Vagina (tissue), 2 donors: Measurements from ENCODE around the gene HEPN1. TPM values are rescaled to one million over a fixed set of nuclear protein-coding genes. Genes with fewer than 3 reads are reported as not detected.
"Not testable (repeated sequence)": the region's sequence is repeated elsewhere in the genome, so short reads cannot be mapped to it uniquely, and the experiment has no call there.

Source experiments
- DNase-seq, 2 donors: peaks; one replicate each; pipeline ENCODE4 v3.0.0-alpha.2; 2017; ENCODE audit errors: extremely low spot score in 2 of 2
- H3K27ac ChIP-seq: fragments of 200-600 bp; sonication (generic); one replicate; pipeline ENCODE4 v1.5.1; 2019
- H3K27me3 ChIP-seq: fragments of 200-600 bp; sonication (generic); one replicate; pipeline ENCODE4 v1.5.1; 2019
- H3K36me3 ChIP-seq, 2 donors: fragments of 200-600 bp; sonication (generic); one replicate each; pipeline ENCODE4 v1.5.1; 2017 to 2019
- H3K4me1 ChIP-seq: fragments of 200-600 bp; sonication (generic); one replicate; pipeline ENCODE4 v1.5.1; 2019
- H3K4me3 ChIP-seq, 2 donors: fragments of 200-600 bp; sonication (generic); 1 replicate in 1 of 2; 2 replicates in 1 of 2; pipeline ENCODE4 v1.5.1; 2016 to 2019
- H3K9me3 ChIP-seq: fragments of 200-600 bp; sonication (generic); one replicate; pipeline ENCODE4 v1.5.1; 2019
- POLR2A ChIP-seq, 2 donors: fragments of 450-650 bp; IDR thresholded peaks; one replicate each; pipeline ENCODE4 v1.6.1; 2017; ENCODE audit warnings: antibody characterized with exemption in 2 of 2, mild to moderate bottlenecking in 2 of 2, moderate library complexity in 2 of 2
- POLR2AphosphoS5 ChIP-seq, 2 donors: sonication (generic); formaldehyde crosslinking; IDR thresholded peaks; one replicate each; pipeline ENCODE4 v1.9.0; 2017; ENCODE audit warnings: antibody characterized with exemption in 2 of 2, mild to moderate bottlenecking in 2 of 2, low read depth in 1 of 2; ENCODE audit not compliant: insufficient read depth in 1 of 2
- intact Hi-C: fragments of 100-400 bp; cut with DNase I; formaldehyde crosslinking; loops from one replicate; pipeline ENCODE4 v1.15.1; 2023
- total RNA-seq: library from RNA; depleted of rRNA; stranded (reverse); fragments of >200 nt; gene quantifications from one replicate; pipeline ENCODE4 v1.2.3, GENCODE V29; 2016
- TF ChIP-seq, protein P1 (sequence below), 3 experiments: fragments of 450-650 bp in 2 of 3; fragments of 200-600 bp in 1 of 3; sonication (generic) in 1 of 3; IDR thresholded peaks; one replicate each; pipeline ENCODE4 v1.5.1; 2017 to 2019; ENCODE audit warnings: antibody characterized with exemption in 3 of 3, mild to moderate bottlenecking in 2 of 3, moderate library complexity in 2 of 3

The HEPN1 gene
- total RNA-seq, 1 donor from 2014 or later: not detected

DNA sequence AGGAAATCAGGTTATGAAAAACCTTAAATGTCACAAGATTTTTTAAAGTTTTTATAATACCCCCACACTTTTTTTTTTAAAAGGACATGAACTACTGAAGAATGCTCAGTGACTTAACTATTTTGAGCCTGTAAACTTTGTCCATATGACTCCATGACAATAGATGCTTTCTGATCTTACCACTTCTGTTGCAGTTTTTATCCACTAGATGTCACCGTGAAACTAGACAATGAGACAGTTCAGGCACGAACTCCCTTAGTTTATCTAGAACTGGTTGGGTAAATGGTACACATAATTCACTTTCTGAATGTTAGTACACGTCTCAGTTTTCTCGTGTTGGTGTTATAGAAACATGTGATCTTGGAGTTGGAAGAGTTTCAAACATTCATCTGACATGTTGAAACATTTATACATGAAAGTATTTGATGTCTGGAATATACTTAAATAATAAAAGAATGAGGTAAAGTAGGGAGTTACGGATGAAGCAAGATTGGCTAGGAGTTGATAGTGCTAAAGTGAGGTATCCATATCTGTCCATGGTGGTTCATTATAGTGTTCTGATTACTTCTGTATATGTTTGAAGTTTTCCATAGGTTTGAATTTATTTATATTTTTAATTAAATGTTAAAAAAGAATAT is 43.0 kb downstream of the HEPN1 start:
- H3K36me3 ChIP-seq: no peaks in the 10 kb centered on the region
- DNase-seq: no peak
- no peaks in the 10 kb centered on the region for H3K9me3 ChIP-seq
- H3K4me1 ChIP-seq: no peaks in the 10 kb centered on the region
- H3K4me3 ChIP-seq: no peak overlapping the region
- intact Hi-C loops: no loop called here
- TF ChIP-seq POLR2AphosphoS5 (IDR thresholded peaks at IDR 0.05; ENCODE audit: insufficient read depth in 1 of 2, low read depth in 1 of 2) (peak in 1 of 2 donors; percentile 30), POLR2A (IDR thresholded peaks at IDR 0.05) (no peak)
- TF ChIP-seq, protein P1, sequence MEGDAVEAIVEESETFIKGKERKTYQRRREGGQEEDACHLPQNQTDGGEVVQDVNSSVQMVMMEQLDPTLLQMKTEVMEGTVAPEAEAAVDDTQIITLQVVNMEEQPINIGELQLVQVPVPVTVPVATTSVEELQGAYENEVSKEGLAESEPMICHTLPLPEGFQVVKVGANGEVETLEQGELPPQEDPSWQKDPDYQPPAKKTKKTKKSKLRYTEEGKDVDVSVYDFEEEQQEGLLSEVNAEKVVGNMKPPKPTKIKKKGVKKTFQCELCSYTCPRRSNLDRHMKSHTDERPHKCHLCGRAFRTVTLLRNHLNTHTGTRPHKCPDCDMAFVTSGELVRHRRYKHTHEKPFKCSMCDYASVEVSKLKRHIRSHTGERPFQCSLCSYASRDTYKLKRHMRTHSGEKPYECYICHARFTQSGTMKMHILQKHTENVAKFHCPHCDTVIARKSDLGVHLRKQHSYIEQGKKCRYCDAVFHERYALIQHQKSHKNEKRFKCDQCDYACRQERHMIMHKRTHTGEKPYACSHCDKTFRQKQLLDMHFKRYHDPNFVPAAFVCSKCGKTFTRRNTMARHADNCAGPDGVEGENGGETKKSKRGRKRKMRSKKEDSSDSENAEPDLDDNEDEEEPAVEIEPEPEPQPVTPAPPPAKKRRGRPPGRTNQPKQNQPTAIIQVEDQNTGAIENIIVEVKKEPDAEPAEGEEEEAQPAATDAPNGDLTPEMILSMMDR (IDR thresholded peaks at IDR 0.05): peak; percentile 64 to 69 (median 68)
- H3K27ac ChIP-seq: no peak overlapping the region
- no peaks in the 10 kb centered on the region for H3K27me3 ChIP-seq

DNA sequence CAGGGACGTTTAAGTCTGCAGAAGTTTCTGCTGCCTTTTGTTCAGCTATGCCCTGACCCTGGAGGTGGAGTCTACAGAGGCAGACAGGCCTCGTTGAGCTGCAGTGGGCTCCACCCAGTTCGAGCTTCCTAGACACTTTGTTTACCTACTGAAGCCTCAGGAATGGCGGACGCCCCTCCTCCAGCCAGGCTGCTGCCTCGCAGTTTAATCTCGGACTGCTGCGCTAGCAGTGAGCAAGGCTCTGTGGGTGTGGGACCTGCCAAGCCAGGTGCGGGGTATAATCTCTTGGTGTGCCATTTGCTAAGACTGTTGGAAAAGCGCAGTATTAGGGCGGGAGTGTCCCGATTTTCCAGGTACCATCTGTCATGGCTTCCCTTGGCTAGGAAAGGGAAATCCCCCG is 49.1 kb downstream of the HEPN1 start:
- H3K4me3 ChIP-seq, intact Hi-C loops, DNase-seq, H3K4me1 ChIP-seq, H3K36me3 ChIP-seq, H3K9me3 ChIP-seq, H3K27me3 ChIP-seq, H3K27ac ChIP-seq: not testable (repeated sequence)

Other genes starting within 250 kb of the HEPN1 start
- gene SIAE, start 245.5 kb upstream of the HEPN1 start, total RNA-seq: 10.6 TPM
- 1.7 TPM for gene SPA17, start 245.3 kb upstream of the HEPN1 start, total RNA-seq
- 0.98 TPM for gene NRGN, start 179.3 kb upstream of the HEPN1 start, total RNA-seq
- gene VSIG2, start 167.0 kb upstream of the HEPN1 start, total RNA-seq: 0.74 TPM
- 34.9 TPM for gene ESAM, start 157.0 kb upstream of the HEPN1 start, total RNA-seq
- gene MSANTD2, start 118.8 kb upstream of the HEPN1 start, total RNA-seq: 9.8 TPM
- 18.9 TPM for gene ROBO3, start 53.8 kb upstream of the HEPN1 start, total RNA-seq
- 39.8 TPM for gene ROBO4, start 21.4 kb upstream of the HEPN1 start, total RNA-seq
- gene HEPACAM, start 16.8 kb downstream of the HEPN1 start, total RNA-seq: 3.4 TPM
- 2.9 TPM for gene CCDC15, start 35.0 kb downstream of the HEPN1 start, total RNA-seq
- 22.6 TPM for gene SLC37A2, start 144.1 kb downstream of the HEPN1 start, total RNA-seq
- 12.8 TPM for gene TMEM218, start 192.4 kb downstream of the HEPN1 start, total RNA-seq
- gene PKNOX2, start 245.5 kb downstream of the HEPN1 start, total RNA-seq: 3.4 TPM